C4-2B (cell line): ENCODE results near the gene ACTL6A.

Experiments
- ZFX ChIP-seq: fragments of 450-650 bp; IDR thresholded peaks from 2 replicates; pipeline ENCODE4 v1.6.1; 2017
- TF ChIP-seq, protein P1 (sequence below): fragments of 450-650 bp; conservative IDR thresholded peaks from 2 replicates; pipeline ENCODE4 v1.5.1; 2017; ENCODE audit warnings: mild to moderate bottlenecking

GRCh38 chr3:179624451-179624850, 61.7 kb downstream of the ACTL6A start:
- TF ChIP-seq, protein P1, sequence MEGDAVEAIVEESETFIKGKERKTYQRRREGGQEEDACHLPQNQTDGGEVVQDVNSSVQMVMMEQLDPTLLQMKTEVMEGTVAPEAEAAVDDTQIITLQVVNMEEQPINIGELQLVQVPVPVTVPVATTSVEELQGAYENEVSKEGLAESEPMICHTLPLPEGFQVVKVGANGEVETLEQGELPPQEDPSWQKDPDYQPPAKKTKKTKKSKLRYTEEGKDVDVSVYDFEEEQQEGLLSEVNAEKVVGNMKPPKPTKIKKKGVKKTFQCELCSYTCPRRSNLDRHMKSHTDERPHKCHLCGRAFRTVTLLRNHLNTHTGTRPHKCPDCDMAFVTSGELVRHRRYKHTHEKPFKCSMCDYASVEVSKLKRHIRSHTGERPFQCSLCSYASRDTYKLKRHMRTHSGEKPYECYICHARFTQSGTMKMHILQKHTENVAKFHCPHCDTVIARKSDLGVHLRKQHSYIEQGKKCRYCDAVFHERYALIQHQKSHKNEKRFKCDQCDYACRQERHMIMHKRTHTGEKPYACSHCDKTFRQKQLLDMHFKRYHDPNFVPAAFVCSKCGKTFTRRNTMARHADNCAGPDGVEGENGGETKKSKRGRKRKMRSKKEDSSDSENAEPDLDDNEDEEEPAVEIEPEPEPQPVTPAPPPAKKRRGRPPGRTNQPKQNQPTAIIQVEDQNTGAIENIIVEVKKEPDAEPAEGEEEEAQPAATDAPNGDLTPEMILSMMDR, result no peak
- TF ChIP-seq ZFX, result no peak
